SK-N-SH (cell line): ENCODE measurements around the gene CEP290. TPM values are rescaled to one million over a fixed set of nuclear protein-coding genes. Genes with fewer than 3 reads are reported as not detected.
A peak's percentile ranks its signal among the peaks of the same experiment; 100 is the strongest.

Experiments
- CTCF ChIA-PET: fragments of 300-600, 350-600 bp; formaldehyde crosslinking; extraction: SDS; loops from one replicate; lab custom pipeline; 2021; lab: Yijun Ruan, JAX
- POLR2A ChIA-PET: fragments of 350-600 bp; sonication (Branson Sonifier 250); formaldehyde crosslinking; extraction: SDS; loops from one replicate; lab custom pipeline; 2020; ENCODE audit warnings: antibody characterized with exemption, inconsistent platforms; lab: Yijun Ruan, JAX
- DNase-seq: peaks from one replicate; pipeline ENCODE4 v3.0.0; 2012
- H2AFZ ChIP-seq: fragments of 200-600 bp; sonication (generic); 2 replicates; pipeline ENCODE4 v1.8.1; 2016; ENCODE audit warnings: antibody characterized with exemption, mild to moderate bottlenecking, low read depth
- H3F3A ChIP-seq: fragments of 200-600 bp; sonication (generic); replicated peaks from 2 replicates; pipeline ENCODE3; 2016; ENCODE audit warnings: antibody characterized with exemption, mild to moderate bottlenecking; ENCODE audit not compliant: insufficient read depth
- H3K27ac ChIP-seq, 2 experiments: fragments of 200-500 bp in 1 of 2; fragments of 200-600 bp in 1 of 2; sonication (Bioruptor generic) in 1 of 2; sonication (generic), shearing (Covaris generic) in 1 of 2; 2 replicates each; pipeline versions ENCODE4 v1.5.1 to v1.6.1; 2014 to 2016; ENCODE audit warnings: low read depth in 2 of 2, inconsistent platforms in 1 of 2, low read length in 1 of 2, mild to moderate bottlenecking in 1 of 2, mixed read lengths in 1 of 2
- H3K27me3 ChIP-seq: fragments of 200-600 bp; sonication (generic), shearing (Covaris generic); 2 replicates; pipeline ENCODE4 v1.6.1; 2016; ENCODE audit warnings: mixed run types; ENCODE audit not compliant: insufficient read depth
- H3K36me3 ChIP-seq, 2 experiments: fragments of 200-500 bp in 1 of 2; fragments of 200-600 bp in 1 of 2; sonication (Bioruptor generic) in 1 of 2; sonication (generic) in 1 of 2; replicated peaks in 1 of 2; 2 replicates each; pipeline versions ENCODE3 to v1.5.1; 2014 to 2016; ENCODE audit warnings: low read length in 1 of 2, mild to moderate bottlenecking in 1 of 2; ENCODE audit not compliant: insufficient read depth in 2 of 2, control insufficient read depth in 1 of 2
- H3K4me1 ChIP-seq, 2 experiments: fragments of 200-500 bp in 1 of 2; fragments of 200-600 bp in 1 of 2; sonication (Bioruptor generic) in 1 of 2; sonication (generic), shearing (Covaris generic) in 1 of 2; 2 replicates each; pipeline versions ENCODE4 v1.5.1 to v1.6.1; 2014 to 2016; ENCODE audit warnings: low read depth in 1 of 2, low read length in 1 of 2, mixed run types in 1 of 2; ENCODE audit not compliant: insufficient read depth in 2 of 2, control insufficient read depth in 1 of 2
- H3K4me2 ChIP-seq: fragments of 200-600 bp; sonication (generic), shearing (Covaris generic); 2 replicates; pipeline ENCODE4 v1.6.1; 2017; ENCODE audit warnings: mixed run types
- H3K4me3 ChIP-seq, 2 experiments: fragments of 200-500 bp in 1 of 2; fragments of 200-600 bp in 1 of 2; sonication (Bioruptor generic) in 1 of 2; sonication (generic), shearing (Covaris generic) in 1 of 2; 2 replicates each; pipeline versions ENCODE4 v1.5.1 to v1.8.1; 2014 to 2016; ENCODE audit warnings: low read depth in 2 of 2, inconsistent platforms in 1 of 2, low read length in 1 of 2, mild to moderate bottlenecking in 1 of 2, mixed read lengths in 1 of 2, moderate library complexity in 1 of 2
- H3K79me2 ChIP-seq: fragments of 200-600 bp; sonication (generic); 2 replicates; pipeline ENCODE4 v1.8.1; 2017; ENCODE audit warnings: mild to moderate bottlenecking; ENCODE audit not compliant: insufficient read depth
- H3K9ac ChIP-seq: fragments of 200-600 bp; sonication (generic); 2 replicates; pipeline ENCODE4 v1.6.1; 2017; ENCODE audit warnings: mixed run types
- H3K9me2 ChIP-seq: fragments of 200-600 bp; sonication (generic); 2 replicates; pipeline ENCODE4 v1.6.1; 2017; ENCODE audit warnings: mixed run types
- H3K9me3 ChIP-seq: fragments of 200-600 bp; sonication (generic); 2 replicates; pipeline ENCODE4 v1.6.1; 2017; ENCODE audit warnings: mixed run types, mild to moderate bottlenecking, moderate library complexity
- H4K20me1 ChIP-seq: fragments of 200-600 bp; sonication (generic); 2 replicates; pipeline ENCODE4 v1.6.1; 2017; ENCODE audit warnings: mild to moderate bottlenecking, mixed run types; ENCODE audit not compliant: insufficient read depth
- MXI1 ChIP-seq: IDR thresholded peaks from 2 replicates; pipeline ENCODE4 v1.6.1; 2012; ENCODE audit warnings: mild to moderate bottlenecking, low read depth, low read length, improper control_type of control experiment
- RCOR1 ChIP-seq: fragments of 150-350 bp; IDR thresholded peaks from 2 replicates; pipeline ENCODE4 v1.6.1; 2017; ENCODE audit warnings: antibody characterized with exemption, low read length
- TCF12 ChIP-seq: IDR thresholded peaks from 2 replicates; pipeline ENCODE4 v1.4.0; 2012
- TEAD4 ChIP-seq: IDR thresholded peaks from 2 replicates; pipeline ENCODE4 v1.4.0; 2012; ENCODE audit warnings: mild to moderate bottlenecking, borderline replicate concordance; ENCODE audit not compliant: insufficient read depth
- WGBS: methylation state at CpG from one replicate; pipeline ENCODE4 v1.1.6; 2017; ENCODE audit warnings: low lambda C conversion rate; 5-methylcytosine and 5-hydroxymethylcytosine counted together
- polyA plus RNA-seq, 3 experiments: library from polyadenylated mRNA; depleted of rRNA; stranded (reverse); fragments of >200 nt; gene quantifications; 2 replicates each; pipeline ENCODE4 v1.2.3, GENCODE V29; 2012
- TF ChIP-seq, protein P1 (sequence below): IDR thresholded peaks from 2 replicates; pipeline ENCODE4 v1.4.0; 2012; ENCODE audit warnings: low read depth
- TF ChIP-seq, protein P2 (sequence below): fragments of 150-350 bp; IDR thresholded peaks from 2 replicates; pipeline ENCODE4 v1.6.1; 2017; ENCODE audit warnings: antibody characterized with exemption, low read length, low read depth, borderline replicate concordance
- TF ChIP-seq, protein P3 (sequence below): IDR thresholded peaks from 2 replicates; pipeline ENCODE4; 2012

CEP290 gene
- polyA plus RNA-seq, 1 of the 3 experiments (the other 2 are of a cell fraction): 8.9 TPM

DNA sequence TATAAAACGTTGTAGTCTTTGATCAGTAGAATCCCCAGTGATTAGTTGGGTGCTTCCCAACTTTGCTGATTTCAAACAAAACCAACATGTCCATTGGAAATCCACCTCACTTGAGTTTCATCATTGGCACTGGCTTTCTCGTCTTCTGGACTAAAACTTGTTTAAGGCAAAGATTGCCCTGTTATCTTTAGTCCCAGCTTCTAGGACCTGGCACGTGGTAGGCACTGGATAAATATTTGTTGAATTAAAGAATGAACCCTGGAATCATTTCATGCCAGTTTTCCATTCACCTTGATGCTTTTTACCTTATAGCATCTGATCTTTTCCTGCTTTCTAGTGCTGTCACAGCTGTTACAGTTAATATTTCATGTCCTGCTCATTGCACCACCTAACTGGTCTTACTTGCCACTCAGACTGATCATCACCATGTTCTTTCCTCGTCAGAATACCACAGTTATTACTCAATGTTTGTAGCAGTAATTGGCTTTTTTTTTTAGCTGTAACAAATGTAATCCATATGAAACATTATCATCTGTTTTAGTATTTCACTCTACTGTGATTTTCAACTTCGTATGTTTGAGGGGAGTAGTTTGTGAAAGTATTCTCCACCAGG lies 105.4 kb downstream of the CEP290 start:
- Histone ChIP-seq H3K79me2 (peaks cover 59% of the 10 kb centered on the region), H3K9me3 (no peaks in the 10 kb centered on the region), H3K4me2 (peak overlapping the region; percentile 81), H3K4me3 (peak overlapping the region; percentile 72 to 73), H3K9ac (peak overlapping the region; percentile 69; the same call in 1 of the 2 replicates), H4K20me1 (no peaks in the 10 kb centered on the region), H3K4me1 (peaks cover 11 to 16% of the 10 kb centered on the region in 2 experiments; a peak in 3 of 4 replicates), H3K36me3 (peaks cover 5 to 21% of the 10 kb centered on the region in 2 experiments), H3K9me2 (no peaks in the 10 kb centered on the region), H3K27me3 (no peaks in the 10 kb centered on the region), H3K27ac (peak overlapping the region in 1 of 2 experiments; percentile 56; a peak in 1 of 4 replicates), H2AFZ (peak overlapping the region; percentile 33; the same call in 1 of the 2 replicates), H3F3A (no peaks in the 10 kb centered on the region)
- ChIA-PET CTCF (interaction anchor here (1.7 to 2.2 kb wide), 2 partner anchors 12 to 32 kb away, joined by 3 to 6 read pairs; no protein-coding TSS in a partner anchor), POLR2A (no interaction called here)
- 23% methylated on average over 5 of the region's 5 CpGs for WGBS
- TF ChIP-seq RCOR1 (no peak), MXI1 (peak; percentile 54; the same call in 1 of the 2 replicates)
- TF ChIP-seq, protein P1, sequence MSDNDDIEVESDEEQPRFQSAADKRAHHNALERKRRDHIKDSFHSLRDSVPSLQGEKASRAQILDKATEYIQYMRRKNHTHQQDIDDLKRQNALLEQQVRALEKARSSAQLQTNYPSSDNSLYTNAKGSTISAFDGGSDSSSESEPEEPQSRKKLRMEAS: 0 out of 2 replicates have a peak, but pooled peaks have one; percentile 50
- TF ChIP-seq, protein P2, sequence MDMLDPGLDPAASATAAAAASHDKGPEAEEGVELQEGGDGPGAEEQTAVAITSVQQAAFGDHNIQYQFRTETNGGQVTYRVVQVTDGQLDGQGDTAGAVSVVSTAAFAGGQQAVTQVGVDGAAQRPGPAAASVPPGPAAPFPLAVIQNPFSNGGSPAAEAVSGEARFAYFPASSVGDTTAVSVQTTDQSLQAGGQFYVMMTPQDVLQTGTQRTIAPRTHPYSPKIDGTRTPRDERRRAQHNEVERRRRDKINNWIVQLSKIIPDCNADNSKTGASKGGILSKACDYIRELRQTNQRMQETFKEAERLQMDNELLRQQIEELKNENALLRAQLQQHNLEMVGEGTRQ: no peak
- TF ChIP-seq, protein P3, sequence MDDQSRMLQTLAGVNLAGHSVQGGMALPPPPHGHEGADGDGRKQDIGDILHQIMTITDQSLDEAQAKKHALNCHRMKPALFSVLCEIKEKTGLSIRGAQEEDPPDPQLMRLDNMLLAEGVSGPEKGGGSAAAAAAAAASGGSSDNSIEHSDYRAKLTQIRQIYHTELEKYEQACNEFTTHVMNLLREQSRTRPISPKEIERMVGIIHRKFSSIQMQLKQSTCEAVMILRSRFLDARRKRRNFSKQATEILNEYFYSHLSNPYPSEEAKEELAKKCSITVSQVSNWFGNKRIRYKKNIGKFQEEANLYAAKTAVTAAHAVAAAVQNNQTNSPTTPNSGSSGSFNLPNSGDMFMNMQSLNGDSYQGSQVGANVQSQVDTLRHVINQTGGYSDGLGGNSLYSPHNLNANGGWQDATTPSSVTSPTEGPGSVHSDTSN: peak; percentile 40; the same call in 1 of the 2 replicates
- DNase-seq: no peak

DNA sequence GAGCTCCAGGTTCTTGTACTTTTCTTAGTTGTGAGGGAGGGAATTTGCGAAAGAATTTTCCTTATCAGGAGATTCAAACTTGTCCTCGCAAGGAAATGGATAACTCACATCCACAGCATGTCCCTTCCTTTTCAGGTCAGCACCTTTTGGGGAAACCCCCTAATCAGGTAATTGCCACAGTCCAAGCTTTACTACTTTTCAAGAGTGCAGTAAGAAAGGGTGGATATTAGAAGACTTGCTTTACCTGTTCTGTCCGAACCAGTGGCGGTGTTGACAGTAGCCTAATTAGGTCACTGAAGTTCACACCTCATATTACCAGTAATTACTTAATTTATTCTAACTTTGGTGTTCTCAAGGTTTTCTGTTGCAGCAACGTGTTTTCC lies 106.0 kb downstream of the CEP290 start:
- H3K27ac ChIP-seq: peak overlapping the region; percentile 56 to 84; a peak in 3 of 4 replicates
- TF ChIP-seq, protein P1: no peak
- TF ChIP-seq TEAD4 (no peak), TCF12 (no peak)
- H3F3A ChIP-seq: no peaks in the 10 kb centered on the region
- H3K9me2 ChIP-seq: no peaks in the 10 kb centered on the region
- H3K27me3 ChIP-seq: no peaks in the 10 kb centered on the region
- H3K36me3 ChIP-seq: peaks cover 5 to 15% of the 10 kb centered on the region in 2 experiments
- peak overlapping the region; percentile 81 for H3K4me2 ChIP-seq
- ChIA-PET POLR2A (no interaction called here), CTCF (interaction anchor here (2.2 kb wide), 1 partner anchor 13 kb away, joined by 6 read pairs; no protein-coding TSS in a partner anchor)
- H4K20me1 ChIP-seq: no peaks in the 10 kb centered on the region
- H3K4me1 ChIP-seq: peaks cover 11 to 16% of the 10 kb centered on the region in 2 experiments; a peak in 3 of 4 replicates
- 2% methylated on average over 5 of the region's 5 CpGs for WGBS
- H3K9ac ChIP-seq: peak overlapping the region; percentile 69
- H3K9me3 ChIP-seq: no peaks in the 10 kb centered on the region
- peak overlapping the region; percentile 72 to 73 for H3K4me3 ChIP-seq
- DNase-seq: no peak
- H3K79me2 ChIP-seq: peaks cover 53% of the 10 kb centered on the region
- H2AFZ ChIP-seq: peak overlapping the region; percentile 33
